Stimulated activated CD4-positive, alpha-beta T cell treated with anti-CD3 and anti-CD28 coated beads, Interleukin-1b, Interleukin-23, amount 100 ng/mL, for 24 hours (primary cell): ENCODE measurements around the gene ATP6V0E2.
"Not testable (repeated sequence)": the region's sequence is repeated elsewhere in the genome, so short reads cannot be mapped to it uniquely, and the experiment has no call there.

Source experiments
- DNase-seq, 4 experiments: peaks; one replicate each; pipeline ENCODE4 v3.0.0-alpha.2; 2020; ENCODE audit warnings: low read depth in 4 of 4, low spot score in 1 of 4

ATP6V0E2 gene

DNA sequence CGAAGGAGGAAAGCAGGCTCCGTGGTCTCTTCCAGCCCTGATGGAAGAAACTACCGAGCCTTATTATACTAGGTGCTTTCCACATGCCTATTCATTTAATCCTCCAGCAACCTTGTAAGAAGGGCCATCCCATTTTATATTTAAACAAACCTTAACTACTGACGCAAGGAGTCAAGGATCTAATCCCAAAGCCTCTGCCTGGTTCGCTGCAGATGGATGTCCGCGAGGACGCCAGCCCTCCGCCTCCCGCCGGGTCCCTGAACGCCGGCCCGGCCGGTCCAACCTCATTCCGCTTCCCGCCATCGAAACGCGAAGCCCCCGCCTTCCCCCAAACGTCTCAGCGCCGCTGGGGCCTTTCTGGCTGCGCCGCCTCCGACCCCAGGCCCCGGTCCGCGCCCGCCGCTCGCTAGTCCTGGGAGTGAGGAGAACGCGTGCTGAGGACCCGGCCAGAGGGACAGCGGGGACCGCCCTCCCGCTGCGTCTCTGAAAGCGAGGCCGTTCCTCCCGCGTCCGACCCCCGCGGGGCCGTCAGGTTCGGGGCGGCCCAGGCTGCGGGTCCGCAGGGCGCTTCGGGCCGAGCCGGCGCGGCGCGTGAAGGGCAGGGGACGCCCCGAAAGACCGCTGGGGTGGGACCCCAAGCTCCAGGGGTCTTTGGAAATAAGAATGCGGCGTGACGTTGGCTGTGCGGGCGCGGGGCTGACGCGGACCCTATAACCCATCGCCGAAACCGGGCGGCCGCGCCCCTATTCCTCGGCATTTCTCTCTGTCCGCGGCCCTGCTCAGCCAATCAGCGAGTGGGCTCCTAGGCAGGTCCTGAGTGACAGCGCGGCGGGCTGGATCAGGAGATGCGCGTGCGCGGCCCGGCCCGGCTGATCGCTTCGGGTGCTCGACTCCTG is at the start of gene ATP6V0E2:
Gene ATP6V0E2 (plus strand): TSS at position 896 of the 896 bp plus-strand sequence. CDS start 97 bp downstream, outside the sequence.
- DNase-seq: peak; percentile 85 to 95 (median 88)

GRCh38 chr7:149824301-149824741 is 49.4 kb upstream of the ATP6V0E2 start:
- DNase-seq: no peak

DNA sequence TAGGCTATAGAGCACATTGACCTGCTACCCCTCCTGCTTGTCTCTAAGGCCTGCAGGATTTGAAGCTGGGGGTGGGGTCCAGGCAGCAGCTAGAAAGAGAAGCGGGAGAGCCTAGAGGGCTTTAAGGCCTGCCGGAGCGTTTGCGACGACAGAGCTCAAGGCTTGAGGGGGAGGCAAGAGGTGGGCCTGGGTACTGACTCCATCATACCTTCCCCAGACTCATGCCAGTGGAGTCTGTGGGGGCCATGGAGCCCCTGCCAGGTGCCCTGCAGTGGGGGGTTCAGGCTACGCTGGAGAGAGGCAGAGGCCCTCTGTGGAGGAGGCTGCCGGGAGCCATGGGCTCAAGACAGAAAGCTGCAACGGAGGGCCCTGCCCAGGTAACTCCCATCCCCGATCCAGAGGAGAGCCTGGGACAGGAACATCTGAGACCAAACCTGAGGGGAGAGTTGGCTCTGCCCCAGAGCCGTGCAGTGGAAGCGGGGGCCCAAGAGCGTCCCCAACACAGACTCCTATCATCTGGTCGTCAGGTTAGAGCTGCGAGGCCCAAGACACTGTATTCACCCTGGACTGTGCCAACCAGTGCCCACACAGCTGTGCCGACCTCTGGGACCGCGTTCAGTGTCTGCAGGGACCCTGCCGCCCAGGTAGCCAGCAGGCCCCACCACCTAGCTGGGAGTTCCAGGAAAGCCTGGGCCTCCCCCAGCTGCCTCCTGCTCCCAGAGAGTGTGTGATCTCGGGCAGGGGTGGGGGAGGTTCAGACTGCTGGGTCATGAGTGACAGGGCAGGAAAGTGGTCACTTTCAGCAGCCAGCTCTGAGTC is 48.8 kb upstream of the ATP6V0E2 start:
- no peak for DNase-seq

DNA sequence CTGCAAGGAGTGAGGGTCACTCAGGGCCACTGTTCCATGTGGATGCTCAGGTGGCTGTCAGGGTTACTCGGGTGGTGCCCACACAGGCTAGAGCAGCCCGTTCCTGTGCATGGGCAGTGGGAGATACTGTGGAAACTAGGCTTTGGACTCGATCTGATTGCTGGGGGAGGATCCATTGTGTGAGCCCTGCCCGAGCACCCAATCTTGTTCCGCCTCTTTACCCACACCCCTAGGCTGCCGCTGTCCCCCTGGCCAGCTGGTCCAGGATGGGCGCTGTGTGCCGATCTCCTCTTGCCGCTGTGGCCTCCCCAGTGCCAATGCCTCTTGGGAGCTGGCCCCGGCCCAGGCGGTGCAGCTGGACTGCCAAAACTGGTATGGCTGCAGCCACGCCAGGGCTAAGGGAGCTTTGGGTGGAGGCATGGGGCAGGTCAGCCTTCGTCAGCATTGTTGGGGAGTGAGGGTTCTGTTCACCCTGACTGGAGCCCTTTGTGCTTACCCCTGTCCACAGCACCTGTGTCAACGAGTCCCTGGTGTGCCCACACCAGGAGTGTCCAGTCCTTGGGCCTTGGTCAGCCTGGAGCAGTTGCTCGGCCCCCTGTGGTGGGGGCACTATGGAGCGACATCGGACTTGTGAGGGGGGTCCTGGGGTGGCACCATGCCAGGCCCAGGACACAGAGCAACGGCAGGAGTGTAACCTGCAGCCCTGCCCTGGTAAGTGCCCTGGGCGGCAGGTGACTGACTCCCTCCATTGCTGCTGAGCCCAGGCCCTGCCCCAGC is 48.0 kb upstream of the ATP6V0E2 start:
- no peak for DNase-seq

- DNase-seq: no peak
Observed at GRCh38 chr7:149826344-149827088, 47.3 kb upstream of the ATP6V0E2 start.

DNA sequence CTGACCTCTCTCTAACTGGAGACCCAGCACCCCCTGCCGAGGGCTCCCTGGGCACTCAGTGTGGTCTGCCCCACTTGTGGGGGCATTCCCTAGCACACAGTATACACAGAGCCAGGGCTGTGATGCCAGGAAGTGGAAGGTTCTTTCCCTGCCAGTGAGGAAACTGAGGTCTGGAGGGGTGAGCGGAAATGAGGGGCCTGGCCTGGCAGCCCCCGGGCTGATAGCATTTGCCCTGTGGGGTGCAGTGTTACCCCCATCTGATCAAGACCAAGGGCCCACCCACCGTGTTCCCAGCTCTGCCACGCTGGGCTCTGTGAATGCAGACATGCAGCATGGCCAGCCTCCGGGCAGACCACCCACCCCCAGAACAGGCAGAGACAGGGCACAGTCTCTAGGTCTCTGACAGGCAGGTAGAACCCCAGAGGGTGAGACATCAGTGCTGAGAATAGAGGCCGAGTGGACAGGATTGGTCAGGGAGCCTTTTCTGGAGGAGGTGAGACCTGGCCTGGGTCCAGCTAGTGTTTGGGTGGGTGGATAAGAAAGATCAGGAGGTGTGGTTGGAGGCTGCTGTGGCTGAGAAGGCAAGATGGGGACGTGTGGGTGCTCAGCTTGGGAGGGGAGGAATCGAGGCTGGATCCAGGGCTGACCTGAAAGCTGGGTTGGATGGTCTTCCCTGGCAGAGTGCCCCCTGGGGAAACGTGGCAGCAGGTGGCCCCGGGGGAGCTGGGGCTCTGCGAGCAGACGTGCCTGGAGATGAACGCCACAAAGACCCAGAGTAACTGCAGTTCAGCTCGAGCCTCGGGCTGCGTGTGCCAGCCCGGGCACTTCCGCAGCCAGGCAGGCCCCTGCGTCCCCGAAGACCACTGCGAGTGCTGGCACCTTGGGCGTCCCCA is 46.4 kb upstream of the ATP6V0E2 start:
- DNase-seq: no peak

DNA sequence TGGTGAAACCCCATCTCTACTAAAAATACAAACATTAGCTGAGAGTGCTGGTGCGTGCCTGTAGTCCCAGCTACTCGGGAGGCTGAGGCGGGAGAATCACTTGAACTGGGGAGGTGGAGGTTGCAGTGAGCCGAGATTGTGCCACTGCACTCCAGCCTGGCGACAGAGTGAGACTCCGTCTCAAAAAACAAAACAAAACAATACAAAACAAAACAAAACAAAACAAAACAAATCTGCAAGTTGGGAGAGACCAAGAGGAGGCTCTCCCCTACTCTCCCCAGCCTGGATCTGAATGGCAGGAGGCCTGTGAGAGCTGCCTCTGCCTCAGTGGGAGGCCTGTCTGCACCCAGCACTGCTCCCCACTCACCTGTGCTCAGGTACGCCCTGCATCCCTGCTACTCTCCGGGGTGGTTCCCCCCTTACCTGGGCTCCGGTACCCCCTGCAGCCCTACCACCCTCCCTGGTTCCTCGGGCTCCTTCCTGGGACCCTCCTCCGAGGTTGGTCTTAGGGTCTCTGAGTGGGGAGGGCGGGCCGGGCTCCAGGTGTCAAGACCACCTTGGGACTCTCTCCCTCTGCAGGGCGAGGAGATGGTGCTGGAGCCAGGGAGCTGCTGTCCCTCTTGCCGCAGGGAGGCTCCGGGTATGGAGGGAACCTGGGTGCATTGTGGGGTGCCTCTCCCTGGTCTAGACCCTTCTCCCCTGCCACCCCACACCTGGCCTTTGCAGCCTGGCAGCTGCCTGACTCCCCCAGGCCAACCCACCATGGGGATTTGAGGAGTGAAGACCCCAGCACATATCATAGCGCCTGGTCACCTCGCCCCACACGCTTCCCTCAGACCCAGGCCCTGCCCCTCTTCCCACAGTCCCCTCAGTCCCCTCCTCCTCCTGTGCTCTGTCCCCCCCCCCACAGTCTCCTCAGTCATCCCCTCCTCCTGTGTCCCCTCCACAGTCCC is 45.1 kb upstream of the ATP6V0E2 start:
- DNase-seq: no peak

DNA sequence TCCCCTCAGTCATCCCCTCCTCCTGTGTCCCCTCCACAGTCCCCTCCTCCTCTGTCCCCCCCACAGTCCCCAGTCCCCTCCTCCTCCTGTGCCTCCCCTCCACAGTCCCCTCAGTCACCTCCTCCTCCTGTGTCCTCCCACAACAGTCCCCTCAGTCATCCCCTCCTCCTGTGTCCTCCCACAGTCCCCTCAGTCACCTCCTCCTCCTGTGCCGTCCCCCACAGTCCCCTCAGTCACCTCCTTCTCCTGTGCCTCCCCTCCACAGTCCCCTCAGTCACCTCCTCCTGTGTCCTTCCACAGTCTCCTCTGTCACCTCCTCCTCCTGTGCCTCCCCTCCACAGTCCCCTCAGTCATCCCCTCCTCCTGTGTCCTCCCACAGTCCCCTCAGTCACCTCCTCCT is 43.2 kb upstream of the ATP6V0E2 start:
- not testable (repeated sequence) for DNase-seq

DNA sequence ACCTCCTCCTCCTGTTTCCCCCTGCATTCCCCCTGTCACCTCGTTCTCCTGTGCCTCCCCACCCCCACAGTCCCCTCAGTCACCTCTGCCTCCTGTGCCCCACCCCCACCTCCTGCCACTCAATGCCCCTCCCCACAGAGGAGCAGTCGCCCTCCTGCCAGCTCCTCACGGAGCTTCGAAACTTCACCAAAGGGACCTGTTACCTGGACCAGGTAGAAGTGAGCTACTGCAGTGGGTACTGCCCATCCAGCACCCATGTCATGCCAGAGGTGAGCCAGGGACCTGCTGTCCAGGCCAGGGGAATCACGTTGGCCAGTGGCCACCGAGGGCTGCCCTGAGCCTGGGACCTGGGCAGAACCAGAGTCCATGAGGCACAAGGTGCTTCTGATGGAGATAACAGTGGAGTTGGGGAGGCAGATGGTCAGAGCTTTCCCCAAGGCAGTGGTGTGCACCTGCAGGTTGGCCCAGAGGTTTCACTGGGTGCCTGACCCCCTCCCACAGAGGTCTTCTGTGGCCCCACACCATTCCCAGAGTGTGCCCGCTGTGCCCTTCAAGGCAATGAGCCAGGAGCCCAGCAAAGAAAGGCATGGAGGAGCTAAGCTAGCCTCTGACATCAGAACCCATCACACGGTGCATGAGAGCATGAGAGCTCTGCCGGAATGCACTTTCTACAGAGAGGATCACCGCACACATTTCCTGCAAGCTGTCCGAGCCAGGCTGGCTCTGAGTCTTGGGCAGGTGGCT is 42.6 kb upstream of the ATP6V0E2 start:
- DNase-seq: no peak

- DNase-seq: no peak
Observed at GRCh38 chr7:149831741-149832219, 42.0 kb upstream of the ATP6V0E2 start.

DNA sequence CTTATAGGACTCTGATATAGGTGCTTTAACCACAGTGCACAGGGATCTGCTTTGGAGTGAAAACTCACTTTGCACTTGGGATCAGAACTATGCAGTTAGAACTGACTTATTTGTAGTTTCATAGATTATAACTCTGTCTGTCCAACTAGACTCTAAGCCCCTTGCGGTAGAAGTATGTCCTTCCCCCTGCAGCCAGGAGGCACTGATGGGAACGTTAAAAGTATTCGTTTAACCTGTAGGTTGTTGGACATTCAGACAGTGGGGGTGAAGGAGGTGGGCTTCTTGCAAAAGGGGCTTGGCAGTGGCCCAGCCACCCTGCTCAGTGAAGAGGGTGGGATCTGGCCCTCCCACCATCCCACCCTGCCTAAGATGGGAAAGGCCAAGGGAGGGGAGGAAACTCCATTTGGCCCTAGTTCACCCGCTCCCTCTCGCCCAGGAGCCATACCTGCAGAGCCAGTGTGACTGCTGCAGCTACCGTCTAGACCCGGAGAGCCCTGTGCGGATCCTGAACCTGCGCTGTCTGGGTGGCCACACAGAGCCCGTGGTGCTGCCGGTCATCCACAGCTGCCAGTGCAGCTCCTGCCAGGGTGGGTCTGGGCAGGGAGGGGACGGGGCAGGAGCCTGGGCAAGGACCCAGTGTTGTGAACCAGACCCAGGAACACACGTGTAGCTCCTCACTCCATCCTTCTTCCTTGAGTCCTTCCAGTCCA is 41.3 kb upstream of the ATP6V0E2 start:
- no peak for DNase-seq

DNA sequence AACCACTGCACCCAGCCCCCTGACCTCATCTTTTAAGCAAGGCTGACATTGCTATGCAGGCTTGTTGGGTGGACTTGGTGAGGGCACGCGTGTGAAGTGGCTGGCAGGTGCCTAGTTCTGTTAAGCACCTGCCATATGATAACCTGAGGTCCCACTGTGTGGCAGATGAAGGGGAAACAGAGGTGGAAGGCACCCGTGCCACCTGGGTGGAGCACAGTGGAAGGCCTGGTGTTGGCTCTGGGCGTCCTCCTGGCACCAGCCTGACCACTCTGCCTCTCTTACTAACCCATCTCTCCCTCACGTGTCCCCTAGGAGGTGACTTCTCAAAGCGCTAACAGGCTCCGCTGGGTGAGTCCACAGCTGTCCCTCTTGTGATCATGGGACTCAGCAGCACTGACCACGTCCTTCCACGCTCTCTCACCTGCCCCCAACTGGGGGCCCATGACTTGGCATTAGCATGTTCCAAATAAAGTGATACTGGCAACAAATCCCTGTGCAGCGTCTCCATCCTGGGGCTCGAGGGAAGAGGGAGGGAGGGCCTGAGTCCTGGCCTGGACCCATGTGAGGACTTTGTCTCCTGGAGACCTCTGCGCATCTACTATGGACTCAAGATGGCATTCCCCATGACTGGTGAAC is 40.2 kb upstream of the ATP6V0E2 start:
- DNase-seq: no peak

DNA sequence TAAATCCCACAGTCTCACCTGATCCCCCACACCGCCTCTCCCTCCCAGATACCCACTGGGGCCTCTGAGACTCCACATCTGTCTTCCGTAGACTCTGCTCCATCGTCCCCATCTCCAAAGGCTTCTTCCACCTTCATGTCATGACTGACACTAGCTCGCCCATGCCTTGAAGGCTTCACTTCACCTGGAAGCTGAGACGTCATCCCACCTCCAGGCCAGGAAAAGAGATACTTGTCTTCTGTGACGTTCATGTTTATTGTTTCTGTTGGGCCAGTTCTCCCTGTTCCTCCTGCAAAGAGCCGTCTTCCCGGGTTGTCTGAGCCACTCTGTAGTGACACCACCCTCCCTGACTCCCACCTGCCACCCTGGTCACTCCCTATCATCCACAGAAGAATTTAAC is 39.2 kb upstream of the ATP6V0E2 start:
- no peak for DNase-seq

DNA sequence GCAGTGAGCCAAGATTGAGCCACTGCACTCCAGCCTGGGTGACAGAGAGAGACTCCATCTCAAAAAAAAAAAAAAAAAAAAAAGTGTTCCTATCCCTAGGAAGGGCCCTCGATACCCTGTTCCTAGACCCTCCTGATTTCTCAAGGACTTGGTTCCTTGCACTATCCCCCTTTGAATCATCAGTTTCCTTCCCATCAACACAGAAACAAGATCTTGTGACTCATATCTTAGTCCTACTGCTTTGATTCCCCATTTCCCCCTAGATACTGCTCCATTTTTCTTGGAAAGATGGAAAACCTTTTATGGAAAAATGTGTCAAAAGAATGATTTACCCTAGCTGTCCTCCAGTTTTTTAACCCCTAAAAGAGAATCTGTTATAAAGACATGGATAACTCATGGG is 37.3 kb upstream of the ATP6V0E2 start:
- DNase-seq: no peak

DNA sequence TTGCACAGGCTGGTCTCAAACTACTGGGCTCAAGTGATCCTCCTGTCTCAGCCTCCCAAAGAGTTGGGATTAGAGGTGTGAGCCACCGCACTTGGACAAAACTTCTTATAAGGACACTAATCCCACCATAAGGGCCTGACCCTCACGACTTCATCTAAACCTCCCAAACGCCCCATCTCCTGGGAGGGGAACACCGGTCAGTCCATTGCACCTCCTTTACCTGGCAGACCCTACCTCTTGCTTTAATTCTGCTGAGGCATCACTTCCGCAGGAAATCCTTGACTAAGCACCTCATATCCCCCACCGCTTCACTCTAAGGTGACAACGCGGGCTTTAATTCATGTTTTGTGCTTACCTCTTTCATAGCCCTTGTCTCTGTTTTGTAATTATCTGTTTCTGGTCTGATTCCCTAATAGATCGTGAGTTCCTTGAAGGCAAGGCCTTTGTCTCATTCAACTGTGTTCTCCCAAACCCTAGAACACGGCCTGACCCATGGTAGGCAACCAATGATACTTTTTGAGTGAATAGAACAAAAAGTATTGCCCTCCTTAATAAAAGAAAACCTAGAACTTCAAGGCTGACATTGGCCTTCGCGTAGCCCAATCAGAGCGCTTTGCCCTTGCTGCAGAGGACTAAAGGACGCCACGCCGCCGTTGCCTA is 36.1 kb upstream of the ATP6V0E2 start:
- DNase-seq: no peak
